HG03442 (cell line): ENCODE measurements around the gene KAT14.
"Not testable (repeated sequence)": the region's sequence is repeated elsewhere in the genome, so short reads cannot be mapped to it uniquely, and the experiment has no call there.

ENCODE experiments used
- ATAC-seq: cut with Tn5 transposase; IDR thresholded peaks from one replicate; pipeline ENCODE4 v1.9.1; 2021; ENCODE audit warnings: mild to moderate bottlenecking, moderate library complexity; ENCODE audit not compliant: unreplicated experiment

KAT14 gene

GRCh38 chr20:18137412-18138265, at the start of gene KAT14, which contains the start of gene PET117:
Gene KAT14 (plus strand): TSS chr20:18137863. CDS start chr20:18142661, 4,798 bp downstream.
Gene PET117 (plus strand): TSS chr20:18137863. CDS start chr20:18137956, 93 bp downstream.
- ATAC-seq: peak; percentile 85

- ATAC-seq: not testable (repeated sequence)
Measured at GRCh38 chr20:18088298-18088697, 49.4 kb upstream of the KAT14 start.

GRCh38 chr20:18088841-18089240, 48.8 kb upstream of the KAT14 start:
- ATAC-seq: not testable (repeated sequence)

GRCh38 chr20:18090044-18090443, 47.6 kb upstream of the KAT14 start:
- no peak for ATAC-seq

- ATAC-seq: no peak
Measured at GRCh38 chr20:18090477-18090876, 47.2 kb upstream of the KAT14 start.

- ATAC-seq: no peak
Measured at GRCh38 chr20:18091623-18092022, 46.0 kb upstream of the KAT14 start.

GRCh38 chr20:18092890-18093289, 44.8 kb upstream of the KAT14 start:
- no peak for ATAC-seq

- no peak for ATAC-seq
Measured at GRCh38 chr20:18093388-18093787, 44.3 kb upstream of the KAT14 start.

GRCh38 chr20:18094191-18094590, 43.5 kb upstream of the KAT14 start:
- ATAC-seq: no peak

GRCh38 chr20:18100569-18100968, 37.1 kb upstream of the KAT14 start:
- not testable (repeated sequence) for ATAC-seq

GRCh38 chr20:18101125-18101810, 36.4 kb upstream of the KAT14 start:
- ATAC-seq: no peak

GRCh38 chr20:18103497-18103896, 34.2 kb upstream of the KAT14 start:
- ATAC-seq: no peak

GRCh38 chr20:18108326-18108725, 29.3 kb upstream of the KAT14 start:
- ATAC-seq: no peak

- not testable (repeated sequence) for ATAC-seq
Measured at GRCh38 chr20:18128574-18128973, 9.1 kb upstream of the KAT14 start.

- no peak for ATAC-seq
Measured at GRCh38 chr20:18132663-18133062, 5.0 kb upstream of the KAT14 start.

- ATAC-seq: no peak
Measured at GRCh38 chr20:18133962-18134361, 3.7 kb upstream of the KAT14 start.

GRCh38 chr20:18138266-18138582, 561 bp downstream of the KAT14 start:
- ATAC-seq: no peak

GRCh38 chr20:18138639-18139583, 1.2 kb downstream of the KAT14 start:
- ATAC-seq: no peak

- no peak for ATAC-seq
Measured at GRCh38 chr20:18139832-18140231, 2.2 kb downstream of the KAT14 start.

- no peak for ATAC-seq
Measured at GRCh38 chr20:18144541-18145099, 7.0 kb downstream of the KAT14 start.

- no peak for ATAC-seq
Measured at GRCh38 chr20:18154342-18154741, 16.7 kb downstream of the KAT14 start.
